NCI-H2227 (cell line): ENCODE results near the gene GABRB2.
"Not testable (repeated sequence)": the region's sequence is repeated elsewhere in the genome, so short reads cannot be mapped to it uniquely, and the experiment has no call there.

Experiments used
- DNase-seq: peaks from one replicate; lab custom pipeline; 2025; ENCODE audit not compliant: unreplicated experiment; lab: John Stamatoyannopoulos, UW

The GABRB2 gene

DNA sequence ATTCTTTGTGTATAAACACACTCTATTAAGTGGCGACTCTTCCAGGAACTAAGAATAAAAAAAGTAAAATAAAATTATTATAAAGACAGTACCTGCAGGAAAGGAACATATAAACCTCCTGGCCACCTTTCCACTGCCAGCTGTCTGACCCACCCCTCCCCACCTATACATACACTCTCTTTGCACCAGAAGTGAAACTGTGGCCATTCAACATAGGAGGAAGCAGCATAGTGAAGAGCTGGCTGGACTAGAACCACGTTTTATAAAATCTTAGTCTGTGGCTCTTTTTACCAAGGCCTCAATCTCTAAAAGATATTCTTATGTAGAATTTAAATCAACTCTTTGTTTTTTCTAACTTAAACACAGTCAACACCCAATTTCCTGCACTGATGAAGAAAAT, 289.6 kb downstream of the GABRB2 start:
- no peak for DNase-seq

DNA sequence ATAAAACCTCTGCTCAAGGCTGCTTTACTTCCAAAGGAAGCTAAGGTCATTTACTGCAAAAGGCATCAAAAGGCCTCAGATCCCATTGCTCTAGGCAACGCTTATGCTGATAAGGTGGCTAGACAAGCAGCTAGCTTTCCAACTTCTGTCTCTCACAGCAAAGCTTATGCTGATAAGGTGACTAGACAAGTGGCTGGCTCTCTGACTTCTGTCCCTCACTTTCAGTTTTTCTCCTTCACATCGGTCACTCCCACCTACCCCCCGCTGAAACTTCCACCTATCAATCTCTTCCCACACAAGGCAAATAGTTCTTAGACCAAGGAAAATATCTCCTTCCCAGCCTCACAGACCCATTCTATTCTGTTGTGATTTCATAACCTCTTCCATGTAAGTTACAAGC, 293.6 kb downstream of the GABRB2 start:
- DNase-seq = not testable (repeated sequence)

DNA sequence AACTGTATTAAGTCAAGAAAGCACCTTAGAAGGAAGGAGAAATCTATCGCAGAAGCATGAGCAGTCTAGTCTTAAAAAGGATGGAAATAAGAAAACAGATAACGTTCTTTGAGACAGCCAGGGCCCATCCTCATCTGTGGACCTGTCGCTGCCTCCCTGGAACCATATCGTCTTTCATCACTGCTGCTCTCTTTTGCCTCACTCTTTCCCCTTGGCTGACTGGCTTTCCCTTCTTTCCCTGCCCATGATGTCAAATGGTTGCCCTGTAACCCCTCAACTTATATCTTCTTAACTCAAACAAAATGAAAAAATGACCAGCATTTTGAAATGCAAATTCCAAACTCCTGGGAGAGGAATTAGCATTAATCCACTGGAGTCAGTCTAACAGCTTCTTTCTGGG, 299.8 kb downstream of the GABRB2 start:
- no peak for DNase-seq

DNA sequence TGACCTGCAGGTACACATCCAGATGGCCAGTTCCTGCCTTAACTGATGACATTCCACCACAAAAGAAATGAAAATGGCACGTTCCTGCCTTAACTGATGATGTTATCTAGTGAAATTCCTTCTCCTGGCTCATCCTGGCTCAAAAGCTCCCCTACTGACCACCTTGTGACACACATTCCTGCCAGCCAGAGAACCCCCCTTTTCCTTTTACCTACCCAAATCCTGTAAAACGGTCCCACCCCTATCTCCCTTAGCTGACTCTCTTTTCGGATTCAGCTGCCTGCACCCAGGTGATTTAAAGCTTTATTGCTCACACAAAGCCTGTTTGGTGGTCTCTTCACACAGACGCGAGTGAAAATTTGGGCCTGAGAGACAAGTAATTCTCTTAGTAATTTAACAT, 300.7 kb downstream of the GABRB2 start:
- DNase-seq = not testable (repeated sequence)
